HCEC 1CT (cell line): ENCODE measurements around the gene CEP89.
"Not testable (repeated sequence)": the region's sequence is repeated elsewhere in the genome, so short reads cannot be mapped to it uniquely, and the experiment has no call there.

Experiments used
- DNase-seq: peaks from one replicate; pipeline ENCODE4 v3.0.0-alpha.2; 2017

Gene CEP89

DNA sequence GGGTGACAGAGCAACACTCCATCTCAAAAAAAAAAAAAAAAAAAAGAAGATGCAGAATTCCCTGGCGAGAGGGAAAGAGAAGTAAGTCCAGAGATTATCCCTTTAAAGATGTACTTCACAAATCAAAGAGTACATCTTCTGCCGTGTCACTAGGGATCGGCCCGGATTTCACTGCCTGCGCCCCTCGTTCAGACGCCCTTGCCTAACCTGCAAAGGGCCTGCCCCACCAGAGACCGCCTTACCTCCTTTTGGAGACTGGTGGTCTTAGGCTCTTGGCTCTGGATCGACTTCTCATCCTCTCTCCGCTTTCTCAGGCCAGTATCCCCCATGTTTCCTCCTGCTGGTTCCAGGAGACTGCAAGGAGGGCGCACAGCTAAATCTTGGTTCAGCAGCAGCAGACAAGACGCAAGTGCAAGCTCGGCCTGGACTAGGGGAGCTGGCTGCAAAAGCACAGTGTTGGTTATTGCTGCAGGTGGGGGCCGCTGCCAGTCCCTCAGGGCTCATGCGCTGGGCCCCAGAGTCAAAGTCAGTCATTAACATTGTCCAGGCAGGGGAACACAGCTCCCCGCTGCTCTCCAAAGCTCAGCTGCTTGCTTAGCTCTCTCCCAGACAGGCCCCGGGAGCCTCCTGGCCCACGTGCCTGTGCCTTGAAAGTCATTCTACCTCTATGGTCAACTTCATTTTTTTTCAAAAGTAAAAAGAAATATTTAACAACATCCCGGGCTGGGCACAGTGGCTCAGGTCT lies 103.4 kb downstream of the CEP89 start:
- no peak for DNase-seq

DNA sequence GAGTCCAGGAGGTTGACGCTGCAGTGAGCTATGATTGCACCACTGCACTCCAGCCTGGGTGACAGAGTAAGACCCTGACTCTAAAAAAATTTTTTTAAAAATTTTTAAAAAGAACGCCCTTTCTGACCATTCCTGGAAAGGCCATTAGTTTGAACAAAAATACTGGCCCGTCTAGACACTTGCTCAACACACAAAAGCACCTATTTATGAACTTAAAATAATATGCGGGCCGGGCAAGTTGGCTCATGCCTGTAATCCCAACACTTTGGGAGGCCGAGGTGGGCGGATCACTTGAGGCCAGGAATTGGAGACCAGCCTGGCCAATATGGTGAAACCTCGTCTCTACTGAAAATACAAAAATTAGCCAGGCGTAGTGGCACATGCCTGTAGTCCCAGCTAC lies 104.3 kb downstream of the CEP89 start:
- not testable (repeated sequence) for DNase-seq

DNA sequence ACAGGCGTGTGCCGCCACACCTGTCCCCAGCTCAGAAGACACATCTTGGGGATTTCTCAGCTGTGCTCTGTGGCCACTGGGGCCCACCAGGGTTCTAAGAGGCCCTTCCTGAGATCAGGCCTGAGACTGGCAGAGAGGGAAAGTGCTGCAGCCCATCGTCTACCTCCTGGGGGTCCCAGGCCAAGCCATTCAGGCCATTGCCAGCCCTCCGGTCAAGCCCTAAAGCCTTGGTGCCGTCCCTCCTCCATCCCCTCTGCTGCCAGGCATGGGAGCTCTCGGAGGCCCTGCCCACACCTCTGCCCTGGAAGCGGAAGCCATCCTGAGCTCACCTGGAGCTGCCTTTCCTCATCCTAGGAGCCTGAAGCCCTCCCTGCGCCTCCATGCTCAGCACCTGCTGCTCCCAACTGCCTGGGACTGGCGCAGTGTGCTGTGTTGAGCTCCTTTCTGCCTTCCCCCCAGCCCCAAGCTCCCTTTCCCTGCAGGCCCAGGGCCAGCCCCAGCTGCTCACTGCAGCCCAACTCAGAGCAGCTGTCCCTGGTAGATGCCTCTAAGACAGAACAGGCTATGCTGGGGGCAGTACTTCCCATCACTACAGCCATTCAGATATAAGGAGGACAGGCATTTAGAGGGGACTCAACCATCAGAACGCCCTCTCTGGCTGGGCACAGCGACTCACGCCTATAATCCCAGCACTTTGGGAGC lies 105.0 kb downstream of the CEP89 start:
- DNase-seq, result no peak

DNA sequence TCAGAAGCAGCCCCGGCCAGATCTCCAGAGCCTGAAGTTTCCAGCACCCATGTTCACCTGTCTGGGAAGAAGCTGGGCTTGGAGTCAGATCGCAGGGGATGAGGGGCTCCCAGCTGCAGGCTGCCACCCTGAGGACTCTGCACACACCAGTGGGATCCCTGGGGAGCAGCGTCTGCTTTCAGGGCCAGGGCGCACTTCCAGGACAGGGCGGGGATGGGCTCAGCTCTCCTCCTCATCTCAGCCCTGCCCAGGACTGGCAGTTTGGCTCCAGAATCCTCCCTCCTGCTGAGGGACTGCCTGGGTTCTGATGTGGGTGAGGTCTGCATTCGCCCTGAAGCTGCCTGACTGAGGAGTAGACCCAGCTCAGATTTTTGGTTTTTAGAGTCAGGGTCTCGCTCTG lies 105.7 kb downstream of the CEP89 start:
- DNase-seq, result no peak

DNA sequence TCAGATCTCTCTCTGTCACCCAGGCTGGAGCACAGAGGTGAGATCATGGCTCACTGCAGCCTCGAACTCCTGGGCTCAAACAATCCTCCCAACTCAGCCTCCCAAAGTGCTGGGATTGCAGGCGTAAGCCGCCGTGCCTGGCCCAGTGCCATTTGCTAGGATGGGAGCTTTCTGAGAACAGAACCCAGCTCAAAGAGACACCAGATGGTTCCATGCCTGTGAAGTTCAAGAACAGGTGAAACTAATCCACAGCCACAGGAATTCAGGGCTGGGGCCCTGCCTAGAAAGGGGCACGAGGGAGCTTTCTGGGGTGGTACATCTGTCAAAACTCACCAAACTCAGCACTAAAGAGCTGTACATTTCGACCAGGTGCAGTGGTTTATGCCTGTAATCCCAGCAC lies 106.4 kb downstream of the CEP89 start:
- DNase-seq, result no peak

DNA sequence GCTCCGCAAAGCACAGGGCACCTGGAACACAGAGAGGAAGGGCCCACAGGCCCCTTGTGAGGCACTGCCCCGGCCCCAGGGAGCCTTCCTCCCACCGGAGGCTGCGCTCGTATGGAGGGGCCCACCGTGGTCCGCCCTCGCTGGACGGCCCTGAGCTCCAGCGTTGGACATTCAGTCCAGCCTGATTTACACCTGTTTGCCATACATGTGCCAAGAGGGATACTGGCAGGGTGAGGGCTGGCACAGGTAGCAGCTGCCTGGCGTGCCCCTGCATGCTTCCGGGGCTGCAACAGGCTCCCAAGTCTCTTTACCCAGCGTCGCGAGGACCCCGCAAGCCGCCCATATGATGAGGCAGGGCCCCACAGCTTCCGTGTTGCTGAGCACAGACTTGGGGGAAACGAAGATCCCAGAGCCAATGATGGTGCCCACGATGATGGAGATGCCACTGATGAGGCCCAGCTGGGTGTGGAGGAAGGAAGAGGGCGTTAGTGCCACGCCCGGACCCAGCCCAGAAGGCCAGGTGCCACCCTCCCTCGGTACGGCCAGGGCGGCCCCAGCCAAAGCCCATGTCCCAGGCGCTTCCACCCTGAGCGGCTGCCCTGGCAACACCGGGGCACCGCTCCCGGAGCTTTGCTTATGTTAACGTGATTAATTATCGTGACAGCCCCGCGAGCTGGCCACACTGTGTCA lies 107.3 kb downstream of the CEP89 start:
- no peak for DNase-seq

DNA sequence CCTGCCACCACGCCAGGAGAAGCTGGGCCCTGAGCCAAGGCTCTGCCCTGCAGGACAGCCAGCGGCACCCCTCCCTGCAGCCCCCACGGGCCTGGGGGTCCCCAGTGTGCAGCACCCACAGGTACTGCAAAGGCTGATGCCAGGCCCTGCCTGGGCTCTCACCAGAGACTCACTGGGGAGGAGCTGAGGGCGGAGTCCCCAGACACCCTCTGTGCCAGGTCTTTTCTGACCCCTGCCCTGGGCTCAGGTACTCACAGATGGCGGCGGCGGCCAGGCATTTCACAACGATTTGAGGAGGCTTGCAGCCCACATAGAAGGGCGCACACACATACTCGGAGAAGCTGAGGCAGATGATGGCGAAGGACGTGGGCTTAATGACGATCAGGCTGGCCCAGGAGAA lies 107.9 kb downstream of the CEP89 start:
- DNase-seq, result no peak

DNA sequence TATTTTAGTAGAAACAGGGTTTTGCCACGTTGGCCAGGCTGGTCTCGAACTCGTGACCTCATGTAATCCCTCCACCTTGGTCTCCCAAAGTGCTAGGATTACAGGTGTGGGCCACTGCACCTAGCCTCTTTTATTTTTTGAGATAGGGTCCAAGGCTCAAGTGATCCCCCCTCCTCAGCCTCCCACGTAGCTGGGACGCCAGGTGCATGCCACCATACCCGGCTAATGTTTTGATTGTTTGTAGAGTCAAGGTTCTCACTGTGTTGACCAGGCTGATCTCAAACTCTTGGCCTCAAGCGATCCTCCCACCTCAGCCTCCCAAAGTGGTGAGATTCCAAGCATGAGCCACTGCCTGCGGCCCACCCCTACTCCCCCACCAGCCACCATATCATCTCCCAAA lies 108.5 kb downstream of the CEP89 start:
- DNase-seq, result no peak

DNA sequence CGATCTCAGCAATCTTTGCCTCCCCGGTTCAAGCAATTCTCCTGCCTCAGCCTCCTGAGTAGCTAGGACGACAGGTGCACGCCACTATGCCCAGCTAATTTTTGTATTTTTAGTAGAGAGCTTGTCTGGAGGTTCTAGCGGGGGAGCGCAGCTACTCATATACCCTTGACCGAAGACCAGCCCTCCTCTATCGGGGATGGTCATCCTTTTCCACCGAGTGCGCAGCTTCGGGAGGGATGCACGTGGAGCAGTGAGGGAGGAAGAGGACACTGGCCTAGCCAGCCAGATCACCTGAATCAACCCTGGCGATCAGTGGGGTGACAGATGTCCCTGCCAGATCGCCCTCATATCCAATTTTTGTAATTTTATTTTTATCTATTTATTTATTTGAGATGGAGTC lies 109.0 kb downstream of the CEP89 start:
- no peak for DNase-seq

DNA sequence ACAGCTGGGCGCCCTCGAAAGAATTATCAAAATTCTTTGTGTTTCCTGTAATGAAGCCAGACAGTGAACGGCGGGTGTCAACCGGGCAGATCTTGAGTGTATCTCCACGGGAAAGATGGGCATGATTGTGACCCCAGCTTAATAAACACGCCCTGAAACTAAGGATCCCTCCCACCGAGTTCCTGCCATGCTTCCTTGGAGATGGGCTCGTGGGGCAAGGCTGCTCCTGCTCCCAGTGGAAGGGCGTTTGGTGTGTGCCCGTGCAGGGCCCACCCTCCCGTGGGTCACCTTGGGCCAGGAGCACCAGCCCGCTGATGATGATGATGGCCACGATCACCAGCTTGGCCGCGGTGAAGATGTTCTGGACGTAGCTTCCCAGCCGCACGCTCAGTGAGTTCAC lies 109.6 kb downstream of the CEP89 start:
- no peak for DNase-seq

DNA sequence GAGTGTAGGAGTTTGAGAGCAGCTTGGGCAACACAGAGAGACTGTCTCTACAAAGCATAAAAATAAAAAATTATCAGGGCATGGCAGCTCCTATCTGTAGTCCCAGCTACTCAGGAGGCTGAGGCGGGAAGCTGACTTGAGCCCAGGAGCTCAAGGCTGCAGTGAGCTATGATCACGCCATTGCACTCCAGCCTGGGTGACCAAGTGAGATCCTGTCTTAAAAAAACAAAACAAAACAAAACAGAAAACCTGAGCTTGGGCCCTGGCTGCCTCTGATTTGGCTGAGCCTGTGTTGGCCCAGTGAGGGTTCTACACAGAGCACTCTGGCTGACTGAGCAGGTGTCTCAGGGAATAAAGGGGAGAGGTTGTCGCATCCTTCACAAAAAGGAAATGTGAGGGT lies 110.2 kb downstream of the CEP89 start:
- no peak for DNase-seq

DNA sequence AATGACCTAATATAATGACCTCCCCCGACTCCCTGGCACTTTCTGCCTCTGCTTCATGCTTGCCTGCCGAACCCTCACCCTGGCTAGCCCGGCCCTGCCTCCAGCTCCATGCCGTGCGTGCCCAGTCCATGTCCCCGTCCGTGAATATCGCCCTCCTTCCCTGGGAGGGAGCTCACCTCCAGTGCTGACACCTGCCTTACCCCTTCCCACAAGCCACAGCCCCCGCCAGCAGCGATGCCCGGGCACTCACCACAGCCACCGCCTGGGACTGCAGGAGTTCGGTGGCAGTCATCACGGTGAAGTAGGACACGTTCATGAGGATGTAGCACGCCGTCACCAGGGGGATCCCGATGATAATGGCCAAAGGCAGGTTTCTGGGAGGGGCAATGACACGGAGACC lies 112.2 kb downstream of the CEP89 start:
- DNase-seq, result no peak

DNA sequence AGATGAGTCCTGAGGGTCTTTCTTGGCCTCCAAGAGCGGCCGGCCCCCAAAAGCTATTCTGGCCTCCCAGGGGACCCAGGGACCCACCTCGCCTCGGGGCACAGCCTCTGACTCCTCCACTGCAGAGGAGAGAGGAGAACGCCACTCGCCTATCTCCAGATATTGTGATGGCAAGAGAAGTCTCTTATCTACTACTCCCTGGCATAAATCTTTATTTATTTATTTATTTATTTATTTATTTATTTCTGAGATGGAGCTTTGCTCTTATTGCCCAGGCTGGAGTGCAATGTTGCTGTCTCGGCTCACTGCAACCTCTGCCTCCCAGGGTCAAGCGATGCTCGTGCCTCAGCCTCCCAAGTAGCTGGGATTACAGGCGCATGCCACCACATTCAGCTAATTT lies 113.2 kb downstream of the CEP89 start:
- no peak for DNase-seq

DNA sequence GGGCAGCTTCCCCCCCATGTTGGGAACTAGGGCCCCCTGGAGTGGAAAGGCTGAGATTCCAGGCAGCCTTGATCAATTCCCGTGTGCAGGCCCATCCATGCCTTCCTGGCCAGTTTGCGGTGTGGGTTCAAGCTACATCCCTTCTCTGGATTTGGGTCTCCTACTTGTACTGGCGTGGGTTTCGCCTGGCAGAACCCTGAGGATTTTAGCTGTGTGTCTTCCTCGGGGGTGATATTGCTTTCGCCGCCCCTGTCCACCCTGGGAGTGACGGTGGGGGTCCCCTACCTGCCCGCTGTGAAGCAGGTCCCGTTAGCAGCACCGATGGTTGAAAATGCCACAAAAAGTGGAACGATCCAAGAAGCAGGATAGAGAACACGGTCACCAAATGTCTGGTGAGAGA lies 113.6 kb downstream of the CEP89 start:
- DNase-seq, result no peak

DNA sequence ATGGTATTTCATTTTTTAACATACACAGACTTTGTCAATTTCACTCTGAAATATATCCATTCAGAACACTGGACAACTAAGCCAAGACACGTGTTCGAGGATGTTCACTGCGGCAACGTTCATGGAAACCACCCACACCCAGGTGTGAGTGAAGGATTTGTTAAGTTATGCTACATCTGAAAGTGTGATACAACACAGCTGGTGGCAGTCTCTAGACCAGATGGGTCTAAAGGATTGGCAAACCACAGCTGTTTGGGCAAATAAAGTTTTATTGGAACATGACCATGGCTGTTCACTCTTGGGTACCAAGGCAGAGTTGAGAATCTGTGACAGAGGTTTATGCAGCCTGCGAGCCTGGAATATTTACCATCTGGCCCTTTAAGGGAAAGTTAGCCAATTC lies 114.2 kb downstream of the CEP89 start:
- DNase-seq, result no peak

DNA sequence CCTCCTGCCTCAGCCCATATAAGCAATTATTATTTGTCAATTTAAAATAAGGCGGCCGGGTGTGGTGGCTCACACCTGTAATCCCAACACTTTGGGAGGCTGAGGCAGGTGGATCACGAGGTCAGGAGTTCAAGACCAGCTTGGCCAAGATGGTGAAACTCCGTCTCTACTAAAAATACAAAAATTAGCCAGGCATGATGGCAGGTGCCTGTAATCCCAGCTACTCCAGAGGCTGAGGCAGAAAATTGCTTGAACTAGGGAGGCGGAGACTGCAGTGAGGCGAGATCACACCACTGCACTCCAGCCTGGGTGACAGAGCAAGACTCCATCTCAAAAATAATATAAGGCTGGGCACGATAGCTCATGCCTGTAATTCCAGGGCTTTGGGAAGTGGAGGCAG lies 114.9 kb downstream of the CEP89 start:
- DNase-seq, result not testable (repeated sequence)

DNA sequence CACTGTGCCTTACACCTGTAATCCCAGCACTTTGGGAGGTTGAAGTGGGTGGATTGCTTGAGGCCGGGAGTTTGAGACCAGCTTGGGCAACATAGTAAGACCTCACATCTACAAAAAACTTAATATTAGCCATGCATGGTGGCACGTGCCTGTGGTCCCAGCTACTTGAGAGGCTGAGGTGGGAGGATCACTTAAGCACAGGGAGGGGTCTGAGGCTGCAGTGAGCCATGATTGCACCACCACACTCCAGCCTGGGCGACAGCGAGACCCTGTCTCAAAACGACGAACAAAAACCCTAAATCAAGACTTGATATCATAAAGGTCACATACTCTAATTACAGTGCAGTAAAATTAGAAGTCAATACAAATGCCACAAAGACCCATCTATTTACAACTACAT lies 119.5 kb downstream of the CEP89 start:
- DNase-seq, result no peak

DNA sequence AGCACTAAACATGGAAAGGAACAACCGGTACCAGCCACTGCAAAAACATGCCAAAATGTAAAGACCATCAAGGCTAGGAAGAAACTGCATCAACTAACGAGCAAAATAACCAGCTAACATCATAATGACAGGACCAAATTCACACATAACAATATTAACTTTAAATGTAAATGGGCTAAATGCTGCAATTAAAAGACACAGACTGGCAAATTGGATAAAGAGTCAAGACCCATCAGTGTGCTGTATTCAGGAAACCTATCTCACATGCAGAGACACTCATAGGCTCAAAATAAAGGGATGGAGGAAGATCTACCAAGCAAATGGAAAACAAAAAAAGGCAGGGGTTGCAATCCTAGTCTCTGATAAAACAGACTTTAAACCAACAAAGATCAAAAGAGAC lies 123.7 kb downstream of the CEP89 start:
- not testable (repeated sequence) for DNase-seq

DNA sequence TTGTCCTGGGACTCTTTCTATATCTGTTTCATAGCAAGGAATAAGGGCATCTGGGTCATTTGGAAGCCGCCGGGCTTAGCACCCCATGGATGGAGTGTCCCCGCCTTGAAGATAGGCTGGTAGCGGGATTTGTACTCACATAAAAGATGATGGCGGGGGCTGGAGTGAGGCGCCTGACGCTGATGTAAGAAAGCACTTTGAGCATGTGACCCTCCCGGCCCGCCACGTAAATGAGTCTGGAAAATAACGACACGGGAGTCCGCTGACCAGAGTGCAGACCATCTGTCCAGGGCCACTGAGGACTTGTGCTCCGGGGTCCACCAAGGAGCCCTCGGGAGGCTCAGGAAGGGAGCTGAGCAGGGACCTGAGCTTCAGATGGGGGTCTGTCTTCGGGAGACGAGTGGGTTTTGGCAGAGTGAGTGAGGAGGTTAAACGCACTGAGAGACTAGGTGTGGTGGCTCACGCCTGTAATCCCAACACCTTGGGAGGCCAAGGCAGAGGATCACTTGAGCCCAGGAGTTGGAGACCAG lies 128.0 kb downstream of the CEP89 start:
- DNase-seq, result no peak

DNA sequence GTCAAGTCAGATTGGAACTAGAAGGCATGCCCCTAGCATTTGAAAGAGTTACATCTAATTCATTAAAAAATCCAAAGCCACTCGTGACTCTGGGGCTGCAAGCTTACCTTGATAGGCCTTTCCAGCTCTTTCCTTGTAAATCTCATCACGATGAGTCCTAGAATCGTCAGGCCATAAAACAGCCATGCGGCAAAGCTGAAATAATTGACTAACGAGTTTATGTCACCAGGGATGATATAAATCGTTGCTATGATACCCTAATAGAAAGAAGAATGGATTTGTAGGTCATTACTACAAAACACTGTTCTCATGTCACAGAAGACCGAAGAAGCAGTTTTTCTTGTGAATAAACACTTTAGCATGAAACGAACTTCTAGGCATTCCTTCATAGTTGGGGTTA lies 129.7 kb downstream of the CEP89 start:
- no peak for DNase-seq

DNA sequence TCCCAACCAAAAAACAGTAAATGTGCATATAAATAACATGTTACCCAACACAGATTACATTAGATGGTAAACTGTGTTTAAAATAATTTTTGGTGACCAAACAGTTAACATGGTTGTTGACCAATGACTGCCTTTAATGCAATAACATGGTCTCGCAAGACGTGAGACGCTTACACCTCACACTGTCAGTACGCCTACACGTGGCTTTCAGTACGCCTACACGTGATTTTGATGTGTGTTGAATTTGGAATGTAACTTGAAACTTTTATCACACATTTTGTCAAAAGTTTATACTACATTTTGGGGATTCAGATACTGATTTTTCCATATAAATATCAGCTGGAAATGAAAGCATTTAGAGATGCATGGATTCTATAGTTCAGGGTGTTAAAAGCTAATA lies 134.2 kb downstream of the CEP89 start:
- no peak for DNase-seq

DNA sequence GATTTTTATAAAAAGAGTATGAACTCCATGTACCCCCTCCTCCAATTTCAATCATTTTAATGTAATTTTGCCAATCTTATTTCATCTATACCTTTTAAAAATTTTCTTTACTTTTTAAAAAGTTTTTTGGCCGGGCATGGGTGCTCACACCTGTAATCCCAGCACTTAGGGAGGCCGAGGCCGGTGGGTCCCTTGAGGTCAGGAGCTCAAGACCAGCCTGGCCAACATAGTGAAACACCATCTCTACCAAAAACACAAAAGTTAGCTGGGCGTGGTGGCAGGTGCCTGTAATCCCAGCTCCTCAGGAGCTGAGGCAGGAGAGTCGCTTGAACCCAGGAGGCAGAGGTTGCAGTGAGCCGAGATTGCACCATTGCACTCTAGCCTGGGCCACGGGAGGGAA lies 138.4 kb downstream of the CEP89 start:
- DNase-seq, result not testable (repeated sequence)

DNA sequence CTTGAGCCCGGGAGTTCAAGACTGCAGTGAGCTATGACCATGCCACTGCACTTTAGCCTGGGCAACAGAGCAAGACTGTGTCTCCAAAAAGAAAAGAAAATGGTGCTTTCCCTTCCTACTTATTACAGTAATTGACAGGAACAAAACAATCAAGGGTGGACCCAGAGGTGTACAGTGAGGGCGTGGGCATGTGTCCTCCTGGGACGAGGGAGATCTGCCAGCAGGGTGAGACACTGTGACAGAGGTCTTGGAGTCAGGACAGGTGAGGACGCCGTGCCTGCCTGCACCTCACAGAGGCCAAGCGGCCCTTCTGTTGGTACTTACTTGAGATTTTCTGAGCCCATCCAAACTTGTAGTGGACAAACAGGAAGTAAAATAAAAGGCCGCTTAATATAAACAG lies 138.9 kb downstream of the CEP89 start:
- DNase-seq, result not testable (repeated sequence)

DNA sequence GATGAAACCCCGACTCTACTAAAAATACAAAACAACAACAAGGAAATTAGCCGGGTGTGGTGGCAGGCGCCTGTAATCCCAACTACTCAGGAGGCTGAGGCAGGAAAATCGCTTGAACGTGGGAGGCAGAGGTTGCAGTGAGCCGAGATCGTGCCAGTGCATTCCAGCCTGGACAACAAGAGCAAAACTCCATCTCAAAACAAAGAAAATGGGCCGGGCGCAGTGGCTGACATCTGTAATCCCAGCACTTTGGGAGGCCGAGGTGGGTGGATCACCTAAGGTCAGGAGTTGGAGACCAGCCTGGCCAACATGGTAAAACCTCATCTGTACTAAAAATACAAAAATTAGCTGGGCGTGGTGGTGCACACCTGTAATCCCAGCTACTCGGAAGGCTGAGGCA lies 139.7 kb downstream of the CEP89 start:
- not testable (repeated sequence) for DNase-seq
